A673 (cell line): ENCODE measurements around the gene HERC4.

Source experiments
- CTCF ChIP-seq: fragments of 300-800, 200-600 bp; sonication (generic); conservative IDR thresholded peaks from 2 replicates; pipeline ENCODE4 v1.5.1; 2017; ENCODE audit warnings: low read depth, mild to moderate bottlenecking, antibody characterized with exemption, low read length, moderate library complexity, mixed read lengths
- EZH2 ChIP-seq: fragments of 200-600 bp; sonication (generic); IDR thresholded peaks from 2 replicates; pipeline ENCODE4 v1.6.1; 2017; ENCODE audit warnings: borderline replicate concordance, low read depth, mild to moderate bottlenecking, mixed read lengths, antibody characterized with exemption, low read length; ENCODE audit not compliant: poor library complexity, severe bottlenecking

DNA sequence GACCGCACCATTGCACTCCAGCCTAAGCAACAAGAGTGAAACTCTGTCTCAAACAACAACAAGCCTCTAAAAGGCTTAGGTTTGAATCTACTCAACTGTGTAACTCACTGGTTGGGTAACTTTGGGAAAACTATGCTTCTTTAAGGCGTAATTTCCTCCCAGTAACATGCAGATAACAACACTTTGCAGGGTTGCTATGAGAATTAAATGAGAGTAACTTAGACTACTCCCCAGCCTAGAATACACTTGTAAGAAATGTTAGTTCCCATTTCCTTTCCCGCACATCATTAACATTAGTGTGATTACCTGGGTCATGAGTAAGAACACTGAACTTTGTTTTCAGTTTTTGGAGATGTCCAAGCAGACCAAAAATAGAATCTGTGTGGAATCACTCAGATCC, 28.8 kb upstream of the HERC4 start:
- TF ChIP-seq EZH2: no peak
- TF ChIP-seq CTCF: no peak
